Hepatocyte (in vitro differentiated cells): Measurements from ENCODE around the gene TOMM7.

Experiments used
- CTCF ChIP-seq: fragments of 200-600 bp; sonication (generic); IDR thresholded peaks from 2 replicates; pipeline ENCODE4 v1.5.1; 2016; ENCODE audit warnings: antibody characterized with exemption, mild to moderate bottlenecking; ENCODE audit not compliant: poor library complexity
- EZH2 ChIP-seq: fragments of 200-600 bp; sonication (generic); IDR thresholded peaks from 2 replicates; pipeline ENCODE4 v1.6.1; 2016; ENCODE audit warnings: antibody characterized with exemption, mild to moderate bottlenecking, borderline replicate concordance

- TF ChIP-seq CTCF (no peak), EZH2 (no peak)
Observed at GRCh38 chr7:22786290-22786932, 36.2 kb downstream of the TOMM7 start.
